HepG2 (cell line): ENCODE measurements around the gene QKI. TPM values are rescaled to one million over a fixed set of nuclear protein-coding genes. Genes with fewer than 3 reads are reported as not detected.
A peak's percentile ranks its signal among the peaks of the same experiment; 100 is the strongest.

Source experiments
- ATAC-seq: fragments of 200-7000 bp; cut with Tn5 transposase; 3 replicates; pipeline ENCODE4 v1.9.1; 2020; ENCODE audit warnings: mild to moderate bottlenecking, moderate library complexity
- BruUV-seq: library from RNA; stranded (reverse); fragments of 400-500 nt; replicated peaks from 2 replicates; lab custom pipeline; 2021; lab: Mats Ljungman, UMichigan
- CTCF ChIA-PET: fragments of 300-600 bp; formaldehyde crosslinking; extraction: SDS; loops from one replicate; lab custom pipeline; 2021; ENCODE audit warnings: low total read pairs, inconsistent platforms, low intra/inter-chr PET ratio; lab: Yijun Ruan, JAX
- POLR2A ChIA-PET: fragments of 350-600 bp; sonication (Branson Sonifier 250); formaldehyde crosslinking; loops from one replicate; lab custom pipeline; 2020; ENCODE audit warnings: antibody characterized with exemption, inconsistent platforms; lab: Yijun Ruan, JAX
- DNase-seq: peaks from one replicate; pipeline ENCODE4 v3.0.0-alpha.2; 2015; ENCODE audit warnings: low spot score
- FAIRE-seq: peaks from 3 replicates; lab custom pipeline; 2011; peaks lifted over from hg19 to GRCh38; lab: Jason Lieb, UNC
- H2AFZ ChIP-seq: one replicate; pipeline ENCODE4 v1.6.1; 2011; ENCODE audit warnings: low read length, inconsistent platforms
- H3K27ac ChIP-seq: fragments of 300-600 bp; 3 replicates; pipeline ENCODE4 v1.8.0; 2011; ENCODE audit warnings: mixed run types, mild to moderate bottlenecking, mixed read lengths, low read length, inconsistent platforms; ENCODE audit not compliant: insufficient read depth; ENCODE audit errors: extremely low read length
- H3K27me3 ChIP-seq, 2 experiments: fragments of 200-600 bp in 1 of 2; 2 replicates in 1 of 2; 3 replicates in 1 of 2; pipeline versions ENCODE4 v1.6.0 to v1.8.0; 2011; ENCODE audit warnings: low read length in 2 of 2, mild to moderate bottlenecking in 2 of 2, moderate library complexity in 2 of 2, inconsistent platforms in 1 of 2; ENCODE audit not compliant: insufficient read depth in 2 of 2, control insufficient read depth in 1 of 2
- H3K36me3 ChIP-seq, 2 experiments: fragments of 200-600 bp in 1 of 2; replicated peaks in 1 of 2; 2 replicates in 1 of 2; 3 replicates in 1 of 2; pipeline versions ENCODE4 v1.5.1 to v1.8.0; 2011; ENCODE audit warnings: low read length in 2 of 2, inconsistent platforms in 1 of 2; ENCODE audit not compliant: insufficient read depth in 2 of 2, control insufficient read depth in 1 of 2
- H3K4me1 ChIP-seq: 2 replicates; pipeline ENCODE4 v1.5.1; 2012; ENCODE audit warnings: low read length, inconsistent platforms; ENCODE audit not compliant: insufficient read depth
- H3K4me2 ChIP-seq: 2 replicates; pipeline ENCODE4 v1.6.0; 2011; ENCODE audit warnings: low read depth, low read length, inconsistent platforms
- H3K4me3 ChIP-seq, 3 experiments: fragments of 200-600 bp in 1 of 3; sonication (generic), shearing (Covaris generic) in 1 of 3; replicated peaks in 1 of 3; 2 replicates each; pipeline ENCODE4 v1.5.1; 2011 to 2016; ENCODE audit warnings: low read length in 3 of 3, inconsistent platforms in 2 of 3, low read depth in 2 of 3, mild to moderate bottlenecking in 2 of 3, control low read depth in 1 of 3, mixed read lengths in 1 of 3; ENCODE audit not compliant: insufficient read depth in 1 of 3
- H3K79me2 ChIP-seq: one replicate; pipeline ENCODE4 v1.6.1; 2011; ENCODE audit warnings: low read length, inconsistent platforms; ENCODE audit not compliant: insufficient read depth
- H3K9ac ChIP-seq: 2 replicates; pipeline ENCODE4 v1.6.0; 2011; ENCODE audit warnings: mild to moderate bottlenecking, low read depth, low read length, inconsistent platforms; ENCODE audit not compliant: insufficient read depth
- H3K9me3 ChIP-seq: 2 replicates; pipeline ENCODE4 v1.5.1; 2012; ENCODE audit warnings: mild to moderate bottlenecking, low read length
- H4K20me1 ChIP-seq: 2 replicates; pipeline ENCODE4 v1.6.0; 2011; ENCODE audit warnings: inconsistent platforms, mild to moderate bottlenecking, low read length, moderate library complexity; ENCODE audit not compliant: insufficient read depth
- DNMT1 ChIP-seq: sonication (generic); formaldehyde crosslinking; IDR thresholded peaks from 2 replicates; pipeline ENCODE4 v1.5.1; 2020; ENCODE audit warnings: mild to moderate bottlenecking, missing genetic modification reagents
- HOXA9 ChIP-seq: sonication (generic); formaldehyde crosslinking; IDR thresholded peaks from 2 replicates; pipeline ENCODE4 v1.8.1; 2022; ENCODE audit warnings: missing genetic modification reagents, mild to moderate bottlenecking, moderate library complexity, borderline replicate concordance
- KDM4B ChIP-seq: sonication (generic); formaldehyde crosslinking; IDR thresholded peaks from 2 replicates; pipeline ENCODE4 v1.4.0; 2020; ENCODE audit warnings: missing genetic modification reagents
- LCORL ChIP-seq, 2 experiments: fragments of 450-650 bp in 1 of 2; sonication (generic) in 1 of 2; formaldehyde crosslinking in 1 of 2; IDR thresholded peaks; 2 replicates each; pipeline versions ENCODE4 v1.5.0 to v1.6.1; 2017 to 2020; ENCODE audit warnings: antibody characterized with exemption in 1 of 2, missing genetic modification reagents in 1 of 2
- NR1H2 ChIP-seq: sonication (generic); formaldehyde crosslinking; IDR thresholded peaks from 2 replicates; pipeline ENCODE4 v1.8.1; 2022; ENCODE audit warnings: low read depth, missing genetic modification reagents, borderline replicate concordance
- RBM22 ChIP-seq: fragments of 200-400 bp; formaldehyde crosslinking; optimal IDR thresholded peaks from 2 replicates; pipeline ENCODE3; 2017; ENCODE audit warnings: mild to moderate bottlenecking, low read length, moderate library complexity
- ZNF224 ChIP-seq: sonication (generic); formaldehyde crosslinking; IDR thresholded peaks from 2 replicates; pipeline ENCODE4 v1.5.0; 2020; ENCODE audit warnings: mild to moderate bottlenecking, missing genetic modification reagents
- ZNF564 ChIP-seq: sonication (generic); formaldehyde crosslinking; IDR thresholded peaks from 2 replicates; pipeline ENCODE4 v1.8.1; 2023; ENCODE audit warnings: mild to moderate bottlenecking, missing genetic modification reagents
- ZNF652 ChIP-seq: IDR thresholded peaks from 2 replicates; pipeline ENCODE4 v1.6.1; 2016; ENCODE audit warnings: low read depth, borderline replicate concordance
- WGBS: methylation state at CpG from one replicate; pipeline ENCODE4 v1.1.6; 2017; ENCODE audit warnings: low lambda C conversion rate; 5-methylcytosine and 5-hydroxymethylcytosine counted together
- in situ Hi-C: cut with HindIII; loops from 2 replicates; pipeline ENCODE4 v1.10.0; 2017; ENCODE audit warnings: low pct_unique_long_range_greater_than_20kb; ENCODE audit not compliant: extremely low pct_ligation_motif_present
- intact Hi-C: fragments of 100-400 bp; cut with micrococcal nuclease; formaldehyde crosslinking; loops from one replicate; pipeline ENCODE4 v1.10.0; 2022; ENCODE audit not compliant: unreplicated experiment
- polyA plus RNA-seq, 8 experiments: library from polyadenylated mRNA; depleted of rRNA in 3 of 8; stranded (reverse) in 7 of 8; unstranded in 1 of 8; fragments of >200 nt; fragmentation: Illumina TruSeq in 4 of 8; extraction: Trizol in 4 of 8; gene quantifications; 2 replicates each; pipeline versions ENCODE4 v1.2.1 to v1.2.3, GENCODE V29; 2011 to 2016; ENCODE audit warnings: low read depth in 4 of 8, missing spikeins in 1 of 8, mixed read lengths in 1 of 8; ENCODE audit not compliant: insufficient read depth in 1 of 8
- total RNA-seq, 5 experiments: library from RNA; depleted of rRNA; stranded (reverse); fragments of >200 nt; fragmentation: Illumina TruSeq; extraction: Trizol; gene quantifications; 2 replicates each; pipeline ENCODE4 v1.2.3, GENCODE V29; 2016; ENCODE audit warnings: low read depth in 1 of 5

The QKI gene
- total and polyA plus RNA-seq, 2 of the 13 experiments (the other 11 are each of a cell fraction or from before 2014, with no cell fraction given) = 136 to 137 TPM

GRCh38 chr6:163527291-163527690 lies 112.8 kb downstream of the QKI start (continued):
- no peak for TF ChIP-seq ZNF224 (CRISPR knock-in tag)
- TF ChIP-seq NR1H2 (CRISPR knock-in tag) = no peak
- TF ChIP-seq HOXA9 (CRISPR knock-in tag) = no peak

- Histone ChIP-seq H3K79me2 (peaks cover 57% of the 10 kb centered on the region), H3K9me3 (no peaks in the 10 kb centered on the region), H4K20me1 (peaks cover 26% of the 10 kb centered on the region), H3K27me3 (no peaks in the 10 kb centered on the region), H3K4me1 (peaks cover 34% of the 10 kb centered on the region), H3K4me2 (no peak overlapping the region), H3K27ac (no peak overlapping the region), H2AFZ (no peak overlapping the region), H3K36me3 (no peaks in the 10 kb centered on the region; a peak in 2 of 5 replicates), H3K4me3 (no peak overlapping the region), H3K9ac (no peak overlapping the region)
- TF ChIP-seq RBM22 = peak; percentile 84
- no peak for TF ChIP-seq LCORL (IDR thresholded peaks at IDR 0.05)
- TF ChIP-seq LCORL (CRISPR knock-in tag; IDR thresholded peaks at IDR 0.05) = no peak
- intact Hi-C loops = no loop called here
- BruUV-seq = no TSS peak
- in situ Hi-C loops = no loop called here
- ATAC-seq = peak; percentile 27; the same call in 1 of the 3 replicates
- ChIA-PET CTCF (no interaction called here), POLR2A (no interaction called here)
- 97% methylated on average over 3 of the region's 3 CpGs for WGBS
- no peak for DNase-seq
- no peak for FAIRE-seq
Measured at GRCh38 chr6:163529605-163530004, 115.1 kb downstream of the QKI start.

GRCh38 chr6:163530406-163530805 lies 115.9 kb downstream of the QKI start:
- no peak overlapping the region for H3K4me2 ChIP-seq
- H3K36me3 ChIP-seq = no peaks in the 10 kb centered on the region; a peak in 2 of 5 replicates
- ChIA-PET CTCF (no interaction called here), POLR2A (no interaction called here)
- H3K27me3 ChIP-seq = no peaks in the 10 kb centered on the region
- DNase-seq (no peak), ATAC-seq (no peak), FAIRE-seq (no peak)
- peaks cover 34% of the 10 kb centered on the region for H3K4me1 ChIP-seq
- no peak overlapping the region for H3K9ac ChIP-seq
- H4K20me1 ChIP-seq = peaks cover 28% of the 10 kb centered on the region
- in situ Hi-C loops (no loop called here), intact Hi-C loops (no loop called here)
- no peaks in the 10 kb centered on the region for H3K9me3 ChIP-seq
- BruUV-seq = no TSS peak
- 87% methylated on average over 3 of the region's 3 CpGs for WGBS
- peaks cover 54% of the 10 kb centered on the region for H3K79me2 ChIP-seq
- H3K4me3 ChIP-seq = no peak overlapping the region
- TF ChIP-seq DNMT1 (CRISPR knock-in tag) (no peak), KDM4B (CRISPR knock-in tag) (no peak), ZNF564 (CRISPR knock-in tag) (no peak), ZNF652 (CRISPR knock-in tag) (peak; percentile 49; the same call in 1 of the 2 replicates)
- H3K27ac ChIP-seq = no peak overlapping the region
- H2AFZ ChIP-seq = no peak overlapping the region
